Measurements from ENCODE around the gene GTF3A.

Gene GTF3A

GRCh38 chr13:27449081-27449603 lies 24.7 kb downstream of the GTF3A start:
- no peak for DNase-seq

GRCh38 chr13:27449936-27450828 lies 25.8 kb downstream of the GTF3A start, which contains the start of gene MTIF3:
Gene MTIF3 (minus strand): TSS chr13:27450564. CDS start chr13:27440448, 10,116 bp downstream.
- peak; percentile 86 to 96 for DNase-seq

- peak; percentile 42 to 48 for DNase-seq
Measured at GRCh38 chr13:27450921-27451471, 26.6 kb downstream of the GTF3A start.

- peak in 1 of 2 donors; percentile 6 for DNase-seq
Measured at GRCh38 chr13:27455331-27455855, 31.0 kb downstream of the GTF3A start.

GRCh38 chr13:27461940-27462584 lies 37.6 kb downstream of the GTF3A start:
- no peak for DNase-seq

- DNase-seq: no peak
Measured at GRCh38 chr13:27463500-27463899, 39.1 kb downstream of the GTF3A start.

- no peak for DNase-seq
Measured at GRCh38 chr13:27465611-27466010, 41.2 kb downstream of the GTF3A start.

- no peak for DNase-seq
Measured at GRCh38 chr13:27466513-27466912, 42.1 kb downstream of the GTF3A start.

- no peak for DNase-seq
Measured at GRCh38 chr13:27470075-27470820, 45.8 kb downstream of the GTF3A start.

- no peak for DNase-seq
Measured at GRCh38 chr13:27472441-27472840, 48.0 kb downstream of the GTF3A start.

- no peak for DNase-seq
Measured at GRCh38 chr13:27472941-27473340, 48.5 kb downstream of the GTF3A start.

- no peak for DNase-seq
Measured at GRCh38 chr13:27474751-27475268, 50.4 kb downstream of the GTF3A start.

- no peak for DNase-seq
Measured at GRCh38 chr13:27476943-27477703, 52.7 kb downstream of the GTF3A start.

- DNase-seq: peak in 1 of 2 donors; percentile 50
Measured at GRCh38 chr13:27481766-27482165, 57.3 kb downstream of the GTF3A start.

- peak; percentile 88 to 93 for DNase-seq
Measured at GRCh38 chr13:27482983-27483382, 58.6 kb downstream of the GTF3A start.

GRCh38 chr13:27483421-27483820 lies 59.0 kb downstream of the GTF3A start:
- no peak for DNase-seq
